GM18505 (cell line): Measurements from ENCODE around the gene CDK1.
"Not testable (repeated sequence)": the region's sequence is repeated elsewhere in the genome, so short reads cannot be mapped to it uniquely, and the experiment has no call there.

Experiments
- ATAC-seq: cut with Tn5 transposase; IDR thresholded peaks from one replicate; pipeline ENCODE4 v1.9.1; 2021; ENCODE audit not compliant: unreplicated experiment
- POLR2A ChIP-seq: IDR thresholded peaks from 4 replicates; pipeline ENCODE4 v1.6.1; 2011; ENCODE audit warnings: borderline replicate concordance; ENCODE audit not compliant: insufficient read depth, insufficient read length; ENCODE audit errors: extremely low read depth

CDK1 gene

DNA sequence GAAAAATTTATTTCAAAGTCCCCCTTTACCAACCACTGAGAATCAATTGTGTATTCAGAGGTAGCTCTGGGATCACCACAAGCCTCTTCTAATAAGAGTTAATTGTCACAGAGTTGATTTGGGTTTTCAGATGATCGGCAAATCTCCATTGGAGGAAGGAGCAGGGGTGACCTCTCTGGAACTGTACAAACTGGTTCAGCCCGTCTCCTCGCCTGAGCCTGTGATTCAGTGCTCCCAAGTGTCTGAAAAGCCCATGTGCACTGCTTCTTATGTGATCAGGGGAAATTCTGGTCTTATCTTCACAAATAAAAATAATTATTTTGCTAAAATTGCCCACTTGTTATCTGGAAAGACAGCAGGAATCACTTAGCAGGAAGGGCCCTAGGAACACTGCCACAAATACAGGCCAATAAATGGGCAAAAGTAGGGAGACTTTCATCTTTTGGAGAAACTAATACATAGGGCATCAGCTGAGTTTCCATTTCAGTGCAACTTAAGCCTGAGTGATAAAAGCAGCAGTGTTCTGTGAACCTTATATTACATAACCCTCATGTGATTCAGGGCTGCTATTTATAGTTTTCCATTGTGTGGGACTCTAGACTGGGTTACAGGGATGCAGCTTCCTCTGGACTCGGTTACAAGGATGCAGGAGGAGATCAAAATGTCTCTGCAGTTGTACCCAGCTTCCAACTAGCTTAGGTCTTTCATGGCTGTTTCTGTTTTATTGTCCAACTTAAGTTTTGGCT lies 32.3 kb downstream of the CDK1 start:
- no peak for ATAC-seq
- no peak for TF ChIP-seq POLR2A

DNA sequence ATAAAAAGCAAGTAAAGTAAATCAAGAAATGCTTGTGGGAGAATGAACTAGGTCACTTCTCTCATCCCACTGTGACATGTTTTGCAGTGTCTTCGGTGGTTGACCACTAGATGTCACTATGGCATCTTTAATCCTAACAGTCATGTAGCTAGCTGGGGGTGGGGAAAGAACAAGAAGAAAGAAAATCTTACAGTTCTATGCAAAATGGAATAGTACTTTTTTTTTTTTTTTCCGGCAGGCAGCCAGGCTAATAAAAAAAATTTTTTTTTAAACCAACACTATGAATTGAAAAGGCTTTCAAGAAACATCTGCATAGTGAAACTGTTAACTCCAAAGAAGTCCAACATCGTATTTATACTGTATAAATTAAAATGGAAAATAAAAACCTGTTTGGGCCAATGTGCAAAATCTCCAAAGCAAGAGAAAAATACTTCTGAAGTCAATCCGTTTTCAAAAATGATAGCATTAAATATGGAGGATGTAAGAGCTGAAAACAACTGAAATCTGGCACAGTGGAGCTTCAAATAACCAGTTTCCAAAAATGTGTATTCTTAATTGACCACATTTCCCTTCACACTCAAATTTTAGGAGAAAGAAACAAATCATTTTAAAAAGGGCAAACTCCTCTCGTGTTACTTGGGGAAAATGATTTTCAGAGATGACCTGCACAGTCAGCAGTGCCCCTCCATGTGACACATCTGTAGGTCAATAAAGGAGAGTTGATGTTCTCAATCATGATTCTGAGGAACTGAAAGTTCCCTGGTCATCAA lies 38.5 kb downstream of the CDK1 start:
- TF ChIP-seq POLR2A: no peak
- peak; percentile 92 for ATAC-seq

DNA sequence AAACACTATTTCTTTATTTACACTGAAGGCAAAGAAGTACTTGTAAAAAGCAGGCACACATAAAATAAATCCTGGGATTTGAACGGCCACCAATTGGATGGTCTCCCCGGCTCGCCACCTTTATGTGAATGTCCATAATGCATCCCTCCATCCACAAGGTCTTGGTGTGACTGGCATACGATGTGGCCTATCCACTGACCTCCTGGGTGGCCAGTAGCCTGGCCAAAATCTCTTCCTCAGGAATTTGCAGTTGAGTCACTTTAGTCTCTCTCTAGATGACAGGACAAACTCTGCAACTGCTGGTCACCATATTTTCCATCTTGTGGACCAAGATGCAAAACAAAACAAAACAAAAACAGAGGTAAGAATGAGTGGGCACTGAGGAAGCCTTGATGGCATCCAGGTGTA lies 39.1 kb downstream of the CDK1 start:
- ATAC-seq: no peak
- TF ChIP-seq POLR2A: no peak

DNA sequence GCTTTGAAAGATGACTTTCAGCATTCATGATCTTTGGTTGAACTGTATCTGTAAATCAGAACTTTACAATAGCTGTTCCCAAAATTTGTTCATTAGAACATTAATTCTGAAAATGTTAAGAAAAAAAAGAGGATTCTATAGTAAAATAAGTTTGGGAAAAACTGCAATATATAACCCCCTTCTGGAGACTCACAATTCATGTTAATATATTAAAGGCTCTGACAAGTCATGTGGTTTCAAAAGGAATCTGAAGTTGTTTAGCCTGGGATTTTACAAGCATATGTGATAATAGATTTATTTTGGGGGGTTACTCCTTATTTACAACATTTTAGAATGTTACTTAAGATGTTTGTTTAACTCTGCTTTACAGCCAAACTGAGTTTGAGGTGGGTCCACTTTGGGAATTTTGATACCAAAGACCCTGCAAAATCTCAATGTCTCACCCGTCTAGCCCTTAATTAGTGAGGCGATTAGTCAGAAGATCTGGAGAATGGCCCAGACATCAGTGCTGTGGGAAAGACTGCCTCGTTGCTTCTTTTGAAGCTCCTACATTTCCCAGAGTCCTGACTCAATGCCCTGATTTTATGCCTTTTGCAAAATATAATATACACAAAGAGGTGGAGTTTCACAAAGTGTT lies 40.0 kb downstream of the CDK1 start:
- no peak for ATAC-seq
- no peak for TF ChIP-seq POLR2A

DNA sequence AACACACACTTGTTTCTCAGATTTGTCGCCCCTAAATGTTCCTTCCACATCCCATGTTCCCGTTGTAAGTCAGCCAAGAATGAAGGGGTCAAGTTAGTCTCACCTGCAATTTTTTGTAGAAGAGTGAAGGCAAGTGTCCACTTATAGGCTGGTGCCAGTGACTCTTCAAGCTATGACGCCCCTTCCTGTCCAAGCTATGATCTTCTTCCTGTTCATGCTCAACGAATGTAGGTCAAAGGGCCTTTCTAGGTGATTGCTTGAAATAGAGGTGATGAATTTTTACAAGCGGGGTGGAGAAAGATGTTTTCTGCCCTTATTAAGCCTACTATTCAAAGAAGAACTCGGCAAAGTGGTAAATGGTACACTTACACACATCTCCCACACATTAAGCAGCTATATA lies 41.0 kb downstream of the CDK1 start:
- no peak for ATAC-seq
- no peak for TF ChIP-seq POLR2A

DNA sequence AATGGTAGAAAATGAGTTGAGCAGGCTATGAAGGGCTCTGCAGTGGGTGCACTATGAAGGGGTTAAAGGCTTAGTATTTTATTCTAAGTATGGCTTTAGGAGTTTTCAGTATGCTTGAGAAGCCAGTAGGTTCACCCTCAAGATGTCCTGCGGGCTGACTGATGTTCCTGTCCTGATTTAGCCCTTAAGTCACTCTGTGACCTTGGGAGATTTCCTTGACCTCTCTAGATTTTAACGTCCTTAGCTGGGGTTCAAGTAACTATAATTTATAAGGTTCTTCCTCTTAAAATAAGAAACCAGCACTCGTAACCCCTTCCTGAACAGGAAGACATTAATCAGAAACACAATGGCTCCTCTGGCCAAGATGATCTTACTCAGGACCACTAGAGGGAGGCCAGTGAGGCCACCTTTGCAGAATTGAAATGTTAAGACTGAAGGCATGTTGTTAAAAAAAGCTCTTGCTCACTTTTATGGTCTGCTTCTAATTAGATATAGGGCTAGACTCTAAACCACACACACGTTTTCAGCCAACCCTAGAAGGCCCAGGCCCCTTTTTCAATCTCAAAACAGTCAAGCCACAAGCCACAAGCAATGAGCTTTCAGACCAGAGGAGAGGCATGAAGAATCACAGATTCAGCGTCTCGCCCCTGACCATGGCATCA lies 41.9 kb downstream of the CDK1 start:
- ATAC-seq: no peak
- no peak for TF ChIP-seq POLR2A

DNA sequence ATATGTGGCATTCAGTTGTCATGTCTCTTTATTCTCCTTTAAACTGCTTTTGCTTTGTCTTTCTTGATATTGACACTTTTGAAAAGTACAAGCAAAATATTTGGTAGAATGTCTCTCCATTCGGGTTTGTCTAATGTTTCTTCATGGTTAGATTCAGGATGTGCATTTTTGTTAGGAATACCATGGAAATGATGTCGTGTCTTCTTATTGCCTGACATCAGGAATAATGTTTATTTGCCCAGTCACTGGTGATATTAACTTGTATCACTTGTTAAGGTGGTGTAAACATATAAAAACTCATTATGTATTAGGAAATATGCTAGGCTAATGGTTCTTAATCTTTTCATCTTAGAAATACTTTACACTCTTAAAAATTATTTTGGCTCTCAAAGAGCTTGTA lies 43.4 kb downstream of the CDK1 start:
- TF ChIP-seq POLR2A: no peak
- ATAC-seq: no peak

DNA sequence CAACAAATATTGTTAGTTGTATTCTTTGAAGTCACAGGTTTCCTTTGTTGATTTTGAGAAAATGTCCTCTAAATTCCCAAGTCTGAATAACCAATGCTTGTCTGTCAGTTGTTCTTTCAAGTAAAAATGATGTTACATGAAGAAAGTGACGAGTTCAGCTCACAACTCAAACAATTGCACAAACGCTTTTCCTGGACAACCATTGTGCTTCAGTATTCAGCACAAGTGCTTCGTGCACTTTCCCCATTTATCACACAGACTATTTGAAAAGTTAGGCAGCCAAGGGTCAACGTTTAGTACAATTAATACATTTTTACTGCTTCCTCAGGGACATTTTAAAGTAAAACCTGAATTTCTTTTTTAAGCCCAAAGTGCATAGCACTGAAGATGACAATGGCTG lies 44.5 kb downstream of the CDK1 start:
- no peak for TF ChIP-seq POLR2A
- no peak for ATAC-seq

DNA sequence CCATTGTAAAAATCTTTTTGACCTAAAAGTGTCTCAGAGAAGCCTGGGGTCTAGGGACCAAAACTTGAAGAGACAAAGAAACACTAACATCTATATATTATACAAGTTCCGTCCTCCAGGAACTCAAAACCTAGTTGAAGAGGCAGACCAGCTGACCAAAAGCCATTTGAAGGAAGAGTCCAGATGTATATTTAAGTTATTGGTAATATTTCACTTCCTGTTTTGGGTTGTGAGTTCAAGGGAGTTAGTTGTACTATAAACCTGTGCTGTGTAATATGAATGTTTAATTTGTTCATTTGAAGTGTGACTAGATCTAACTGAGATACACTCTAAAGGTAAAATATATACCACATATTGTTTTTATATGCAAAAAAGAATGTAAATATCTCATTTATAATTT lies 45.0 kb downstream of the CDK1 start:
- no peak for ATAC-seq
- TF ChIP-seq POLR2A: no peak

DNA sequence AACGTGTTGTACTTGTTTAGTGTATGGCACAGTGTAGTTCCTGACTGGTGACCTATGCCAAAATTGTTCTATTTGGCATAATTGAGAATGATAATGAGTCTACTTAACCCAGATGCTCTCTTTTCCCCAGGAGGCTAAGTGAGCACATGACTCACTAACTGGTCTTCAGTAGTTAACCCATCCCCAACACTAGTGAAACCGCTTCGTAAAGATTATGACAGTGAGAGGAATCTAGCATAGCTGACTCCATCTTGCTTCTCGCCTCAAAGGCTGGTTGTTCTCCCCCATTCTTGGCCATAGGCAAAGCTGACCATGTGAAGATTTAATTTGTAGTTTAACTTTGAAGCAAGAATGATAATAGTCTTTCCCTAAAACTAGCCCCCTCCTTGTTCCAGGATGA lies 47.2 kb downstream of the CDK1 start:
- TF ChIP-seq POLR2A: no peak
- ATAC-seq: no peak

DNA sequence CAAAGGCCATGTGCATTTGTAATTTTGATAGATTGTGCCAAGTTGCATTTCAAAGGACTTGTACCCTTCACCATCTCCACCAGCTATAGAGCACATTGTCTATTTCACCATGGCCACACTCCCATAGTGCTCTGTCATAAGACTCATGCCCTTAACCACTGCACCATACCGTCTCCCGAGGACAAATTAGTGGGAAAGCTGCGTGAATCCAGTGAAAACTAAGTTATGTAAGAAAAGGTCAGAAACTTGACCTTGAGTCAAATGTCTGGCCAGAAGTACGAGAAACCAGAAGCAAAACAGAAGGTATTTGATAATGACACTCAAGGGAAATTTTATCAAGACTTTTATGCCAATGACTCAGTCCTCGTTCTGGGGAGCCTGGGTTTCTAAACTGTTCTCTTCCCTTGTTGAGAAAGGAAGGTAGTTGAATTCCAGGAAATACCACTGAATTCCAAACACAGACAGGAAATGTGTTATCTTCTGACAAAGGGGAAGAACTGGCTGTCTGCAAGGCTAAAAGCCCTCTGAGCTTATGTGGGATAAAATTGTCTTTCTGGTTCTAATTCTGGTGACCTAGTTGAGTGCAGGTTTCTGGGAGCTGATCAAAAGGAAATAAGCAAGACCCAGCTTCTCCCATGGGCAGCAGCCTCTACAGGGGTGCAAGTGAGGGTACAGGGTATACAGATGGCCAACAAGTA lies 49.7 kb downstream of the CDK1 start:
- no peak for ATAC-seq

DNA sequence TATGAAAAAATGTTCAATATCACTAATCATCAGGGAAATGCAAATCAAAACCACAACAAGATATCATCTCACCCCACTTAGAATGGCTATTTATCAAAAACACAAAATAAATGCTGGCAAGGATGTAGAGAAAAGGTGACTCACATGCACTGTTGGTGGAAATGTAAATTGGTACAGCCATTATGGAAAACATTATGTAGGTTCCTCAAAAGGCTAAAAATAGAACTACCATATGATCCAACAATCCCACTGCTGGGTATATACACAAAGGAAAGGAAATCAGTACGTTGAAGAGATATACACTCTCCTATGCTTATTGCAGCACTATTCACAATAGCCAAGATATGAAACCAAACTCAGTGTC lies 50.2 kb downstream of the CDK1 start:
- no peak for TF ChIP-seq POLR2A
- ATAC-seq: no peak

More for the DNA sequence above, 49.7 kb downstream of the CDK1 start:
- TF ChIP-seq POLR2A: no peak

DNA sequence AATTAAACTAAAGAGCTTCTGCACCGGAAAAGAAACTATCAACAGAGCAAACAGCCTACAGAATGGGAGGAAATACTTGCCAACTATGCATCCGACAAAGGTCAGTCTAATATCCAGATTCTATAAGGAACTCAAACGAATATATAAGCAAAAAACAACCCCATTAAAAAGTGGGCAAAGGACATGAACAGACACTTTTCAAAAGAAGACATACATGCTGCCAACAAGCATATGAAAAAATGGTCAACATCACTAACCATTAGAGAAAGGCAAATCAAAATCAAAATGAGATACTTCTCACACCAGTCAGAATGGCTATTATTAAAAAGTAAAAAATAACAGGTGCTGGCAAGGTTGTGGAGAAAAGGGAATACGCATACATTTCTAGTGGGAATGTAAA lies 53.9 kb downstream of the CDK1 start:
- not testable (repeated sequence) for ATAC-seq
